Measurements from ENCODE around the gene RRAD.

DNA sequence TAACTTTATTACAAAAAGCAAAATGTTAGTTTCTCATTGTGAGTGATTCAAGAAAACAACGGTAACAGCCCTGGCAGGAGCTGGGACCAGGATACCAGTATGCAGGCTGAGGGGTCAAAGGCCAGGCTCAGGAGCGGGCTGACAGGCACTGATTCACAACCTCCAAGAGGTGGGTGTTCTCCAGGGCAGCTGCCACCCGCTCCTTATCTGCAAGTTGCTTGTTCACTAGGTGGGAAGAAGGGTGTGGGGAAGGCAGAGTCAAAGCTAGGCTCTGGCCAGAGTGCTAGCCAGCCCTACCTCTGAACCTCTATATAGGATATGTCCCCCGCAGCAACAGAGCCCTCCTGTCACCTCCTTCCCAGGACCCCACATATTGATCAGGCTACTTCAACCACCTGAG, 6.7 kb upstream of the RRAD start:
- TF ChIP-seq, protein P1, sequence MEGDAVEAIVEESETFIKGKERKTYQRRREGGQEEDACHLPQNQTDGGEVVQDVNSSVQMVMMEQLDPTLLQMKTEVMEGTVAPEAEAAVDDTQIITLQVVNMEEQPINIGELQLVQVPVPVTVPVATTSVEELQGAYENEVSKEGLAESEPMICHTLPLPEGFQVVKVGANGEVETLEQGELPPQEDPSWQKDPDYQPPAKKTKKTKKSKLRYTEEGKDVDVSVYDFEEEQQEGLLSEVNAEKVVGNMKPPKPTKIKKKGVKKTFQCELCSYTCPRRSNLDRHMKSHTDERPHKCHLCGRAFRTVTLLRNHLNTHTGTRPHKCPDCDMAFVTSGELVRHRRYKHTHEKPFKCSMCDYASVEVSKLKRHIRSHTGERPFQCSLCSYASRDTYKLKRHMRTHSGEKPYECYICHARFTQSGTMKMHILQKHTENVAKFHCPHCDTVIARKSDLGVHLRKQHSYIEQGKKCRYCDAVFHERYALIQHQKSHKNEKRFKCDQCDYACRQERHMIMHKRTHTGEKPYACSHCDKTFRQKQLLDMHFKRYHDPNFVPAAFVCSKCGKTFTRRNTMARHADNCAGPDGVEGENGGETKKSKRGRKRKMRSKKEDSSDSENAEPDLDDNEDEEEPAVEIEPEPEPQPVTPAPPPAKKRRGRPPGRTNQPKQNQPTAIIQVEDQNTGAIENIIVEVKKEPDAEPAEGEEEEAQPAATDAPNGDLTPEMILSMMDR (IDR thresholded peaks at IDR 0.05; ENCODE audit: low read depth, low read length, poor library complexity, severe bottlenecking): no peak
- TF ChIP-seq EZH2phosphoT487 (IDR thresholded peaks at IDR 0.05; ENCODE audit: borderline replicate concordance, low read length): no peak

All from DOHH2 (cell line).